Prostate gland (tissue), 2 donors: ENCODE measurements around the gene IPCEF1.

Experiments
- CTCF ChIP-seq, 4 experiments: fragments of 200-600 bp in 2 of 4; fragments of 450-650 bp in 2 of 4; sonication (generic) in 2 of 4; IDR thresholded peaks; 1 replicate in 3 of 4; 2 replicates in 1 of 4; pipeline ENCODE4 v1.5.1; 2016 to 2019; ENCODE audit warnings: antibody characterized with exemption in 4 of 4, mild to moderate bottlenecking in 2 of 4, moderate library complexity in 2 of 4
- POLR2A ChIP-seq: fragments of 450-650 bp; IDR thresholded peaks from one replicate; pipeline ENCODE4 v1.6.1; 2016; ENCODE audit warnings: antibody characterized with exemption, mild to moderate bottlenecking
- POLR2AphosphoS5 ChIP-seq: sonication (generic); formaldehyde crosslinking; IDR thresholded peaks from one replicate; pipeline ENCODE4 v1.6.1; 2017; ENCODE audit warnings: antibody characterized with exemption

GRCh38 chr6:154347981-154348380 is 8.6 kb downstream of the IPCEF1 start:
- TF ChIP-seq CTCF (IDR thresholded peaks at IDR 0.05): no peak
- no peak for TF ChIP-seq POLR2A
- TF ChIP-seq POLR2AphosphoS5: no peak
